ENCODE data around the gene GOLIM4.
"Not testable (repeated sequence)": the region's sequence is repeated elsewhere in the genome, so short reads cannot be mapped to it uniquely, and the experiment has no call there.

- not testable (repeated sequence) for TF ChIP-seq YY1 (IDR thresholded peaks at IDR 0.05; ENCODE audit: insufficient read depth, insufficient read length); SUZ12 (IDR thresholded peaks at IDR 0.05; ENCODE audit: extremely low read depth, insufficient read depth, insufficient read length)
Measured at GRCh38 chr3:168128463-168128862, 32.7 kb upstream of the GOLIM4 start.

Measured in NT2/D1 (cell line).